GM18505 (cell line): Measurements from ENCODE around the gene RNF213.

Experiments used
- ATAC-seq: cut with Tn5 transposase; IDR thresholded peaks from one replicate; pipeline ENCODE4 v1.9.1; 2021; ENCODE audit not compliant: unreplicated experiment
- POLR2A ChIP-seq: IDR thresholded peaks from 4 replicates; pipeline ENCODE4 v1.6.1; 2011; ENCODE audit warnings: borderline replicate concordance; ENCODE audit not compliant: insufficient read depth, insufficient read length; ENCODE audit errors: extremely low read depth

RNF213 gene

DNA sequence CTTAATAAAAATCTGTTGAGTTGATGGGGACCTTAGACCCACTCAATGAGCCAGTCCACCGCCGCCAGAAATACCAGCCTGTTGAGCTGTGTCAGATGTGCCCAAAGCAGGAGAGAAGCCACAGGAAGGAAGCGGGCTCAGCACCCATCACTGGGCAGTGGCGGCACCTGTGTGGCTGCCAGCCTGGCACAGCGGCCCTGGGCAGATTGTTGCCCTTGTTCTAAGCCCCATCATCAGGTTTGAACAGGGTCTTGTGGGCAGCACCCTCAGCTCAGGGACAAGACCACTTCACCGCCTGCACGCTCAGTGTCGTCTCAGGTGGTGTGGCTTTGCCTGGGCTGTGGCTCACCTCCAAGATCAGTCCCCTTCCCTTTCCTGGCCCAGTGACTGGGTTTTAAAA, 163.6 kb downstream of the RNF213 start:
- no peak for ATAC-seq
- no peak for TF ChIP-seq POLR2A

- no peak for ATAC-seq
- TF ChIP-seq POLR2A: no peak
Observed at GRCh38 chr17:80424878-80425765, 164.5 kb downstream of the RNF213 start.

DNA sequence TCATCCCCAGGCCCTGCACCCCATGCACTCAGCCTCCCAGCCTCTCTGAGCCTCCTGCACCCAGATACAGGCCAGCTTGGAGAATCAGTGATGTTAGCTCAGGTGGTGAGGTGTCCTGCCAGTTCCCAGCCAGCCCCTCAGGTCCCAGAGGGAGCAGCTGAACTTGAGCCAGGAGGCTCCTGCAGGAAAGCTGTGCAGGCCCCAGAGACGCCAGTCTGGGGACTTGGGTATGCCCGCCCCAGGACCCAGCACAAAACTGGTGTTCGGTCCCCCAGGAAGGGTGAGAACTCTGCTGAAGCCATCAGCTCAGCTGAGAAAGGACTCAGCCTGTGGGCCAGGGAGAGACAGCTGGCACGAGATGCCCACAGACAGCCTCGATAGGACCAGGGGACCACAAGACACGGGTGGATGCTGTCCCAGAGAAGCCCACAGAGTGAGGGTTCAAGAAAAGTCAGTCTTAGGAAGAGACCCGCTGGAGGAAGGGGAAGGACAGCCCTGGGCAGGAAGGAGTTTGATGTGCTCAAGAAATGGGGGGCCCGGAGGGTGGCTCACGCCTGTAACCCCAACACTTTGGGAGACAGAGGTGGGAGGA, 165.3 kb downstream of the RNF213 start:
- TF ChIP-seq POLR2A: no peak
- no peak for ATAC-seq

- ATAC-seq: no peak
- no peak for TF ChIP-seq POLR2A
Observed at GRCh38 chr17:80426671-80427326, 166.1 kb downstream of the RNF213 start.

GRCh38 chr17:80427366-80428282, 167.0 kb downstream of the RNF213 start:
- ATAC-seq: no peak
- TF ChIP-seq POLR2A: no peak

DNA sequence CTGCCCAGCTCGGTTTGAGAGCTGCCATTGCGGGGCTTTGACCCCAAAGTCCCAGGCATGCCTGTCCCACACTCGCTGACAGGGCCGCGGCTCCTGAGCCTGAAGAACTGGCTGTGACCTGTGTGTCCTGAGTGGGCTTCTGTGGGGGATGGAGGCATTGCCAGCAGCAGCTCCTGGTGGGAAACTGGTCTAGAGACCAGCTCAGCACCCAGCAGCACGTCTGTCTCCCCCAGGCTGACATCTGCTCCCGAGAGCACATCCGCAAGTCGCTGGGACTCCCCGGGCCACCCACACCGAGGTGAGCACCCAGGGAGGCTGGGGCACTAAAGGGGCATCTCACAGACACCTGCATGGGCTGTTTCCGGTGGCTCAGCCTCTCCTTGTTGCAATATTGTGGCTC, 167.7 kb downstream of the RNF213 start:
- TF ChIP-seq POLR2A: no peak
- ATAC-seq: no peak

- ATAC-seq: no peak
- TF ChIP-seq POLR2A: no peak
Observed at GRCh38 chr17:80428796-80429195, 168.1 kb downstream of the RNF213 start.

GRCh38 chr17:80429356-80430275, 169.0 kb downstream of the RNF213 start:
- no peak for TF ChIP-seq POLR2A
- ATAC-seq: no peak

DNA sequence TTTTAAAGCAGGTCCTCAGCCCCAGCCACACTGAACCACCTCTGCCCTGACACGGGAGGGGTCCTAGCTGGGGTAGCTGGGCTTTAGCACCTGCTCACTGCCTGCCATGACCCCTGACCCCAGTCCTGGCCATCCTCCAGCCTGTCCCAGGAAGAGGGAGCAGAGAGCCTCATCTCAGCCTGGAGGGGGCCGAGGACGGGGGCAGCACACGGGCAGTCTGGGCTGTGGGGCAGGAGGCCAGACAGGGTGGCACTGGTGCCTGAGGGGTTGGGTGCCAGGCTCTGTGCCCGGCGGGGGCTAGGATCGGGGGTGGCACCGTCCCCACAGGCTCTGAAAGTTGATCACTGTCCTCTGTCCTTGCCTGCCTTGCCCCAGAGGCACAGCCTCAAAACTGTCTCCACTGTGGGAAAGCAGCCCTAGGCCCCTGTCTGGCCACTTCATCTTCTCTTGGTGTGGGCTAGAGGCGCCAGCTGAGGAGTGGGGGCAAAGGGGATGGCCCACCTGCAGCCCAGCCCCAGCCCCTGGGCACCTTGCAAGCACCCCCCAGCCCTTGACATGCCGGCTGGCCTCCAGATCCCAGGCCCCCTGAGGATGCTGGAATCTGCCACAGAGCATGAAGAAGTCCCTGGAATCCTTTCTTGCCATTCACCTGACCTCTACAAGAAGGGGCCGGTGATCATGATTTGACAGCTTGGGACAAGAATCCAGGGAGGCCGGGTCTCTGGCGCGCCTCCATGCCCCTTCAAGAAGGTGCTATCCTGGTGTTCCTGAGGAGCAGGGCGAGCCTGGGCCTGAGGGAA, 170.0 kb downstream of the RNF213 start:
- no peak for TF ChIP-seq POLR2A
- ATAC-seq: no peak

- no peak for TF ChIP-seq POLR2A
- ATAC-seq: no peak
Observed at GRCh38 chr17:80431246-80432195, 170.9 kb downstream of the RNF213 start.
